ENCODE results near the gene YAF2.
A peak's percentile ranks its signal among the peaks of the same experiment; 100 is the strongest.
"Not testable (repeated sequence)": the region's sequence is repeated elsewhere in the genome, so short reads cannot be mapped to it uniquely, and the experiment has no call there.

The YAF2 gene

DNA sequence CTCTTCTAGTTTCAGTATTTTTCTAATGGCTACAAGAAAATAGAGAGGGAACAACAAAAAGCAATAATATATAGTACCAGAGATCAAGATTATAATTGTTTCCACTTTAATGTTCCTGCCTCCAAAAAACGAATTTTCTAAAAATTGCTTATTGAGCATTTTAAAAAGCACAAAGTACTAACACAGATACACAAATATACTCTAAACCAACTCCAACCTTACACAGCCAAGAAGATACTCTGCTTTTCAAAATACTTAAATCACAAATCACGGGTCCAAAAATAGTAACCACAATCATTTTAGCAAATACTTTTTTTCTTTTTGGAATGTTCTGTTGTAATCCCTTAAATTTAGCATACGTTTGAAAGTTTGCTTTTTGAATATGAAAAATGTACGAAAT, 2.0 kb downstream of the YAF2 start:
- Mint-ChIP-seq H3K36me3 (ENCODE audit: low read depth) (peaks cover 20% of the 10 kb centered on the region), H3K27ac (peak overlapping the region; percentile 39), H3K9me3 (no peaks in the 10 kb centered on the region), H3K4me3 (peak overlapping the region; percentile 66), H3K27me3 (ENCODE audit: low read depth) (no peaks in the 10 kb centered on the region), H3K4me1 (ENCODE audit: low read depth) (peaks cover 35% of the 10 kb centered on the region)
- no peak for DNase-seq (ENCODE audit: low spot score)

DNA sequence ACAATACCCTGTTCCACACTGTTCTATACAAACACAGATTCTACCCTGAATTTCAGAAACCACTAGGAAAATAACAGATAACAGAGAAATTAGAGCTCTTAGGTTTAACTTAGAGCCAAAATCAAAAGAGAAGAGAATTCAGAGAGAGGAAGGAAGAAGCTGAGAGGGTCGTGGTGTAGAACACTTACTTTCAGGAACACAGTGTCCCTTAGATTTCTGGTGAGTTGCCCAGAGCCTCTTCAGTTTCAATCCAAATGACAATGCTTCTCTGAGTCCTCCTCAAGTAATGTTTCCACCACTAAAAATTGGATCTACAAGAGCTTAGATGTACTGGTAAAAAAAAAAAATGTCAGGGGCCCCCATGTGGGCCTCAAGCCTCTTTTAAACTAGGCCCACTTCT, 2.6 kb downstream of the YAF2 start:
- Mint-ChIP-seq H3K9me3 (no peaks in the 10 kb centered on the region), H3K4me3 (peak overlapping the region; percentile 66), H3K27ac (no peak overlapping the region), H3K4me1 (ENCODE audit: low read depth) (peaks cover 34% of the 10 kb centered on the region), H3K36me3 (ENCODE audit: low read depth) (peaks cover 20% of the 10 kb centered on the region), H3K27me3 (ENCODE audit: low read depth) (no peaks in the 10 kb centered on the region)
- no peak for DNase-seq (ENCODE audit: low spot score)

- Mint-ChIP-seq H3K4me3 (no peak overlapping the region), H3K27ac (no peak overlapping the region), H3K36me3 (ENCODE audit: low read depth) (peaks cover 20% of the 10 kb centered on the region), H3K9me3 (no peaks in the 10 kb centered on the region), H3K4me1 (ENCODE audit: low read depth) (peaks cover 32% of the 10 kb centered on the region), H3K27me3 (ENCODE audit: low read depth) (no peaks in the 10 kb centered on the region)
- DNase-seq (ENCODE audit: low spot score): no peak
These were observed 3.1 kb downstream of the YAF2 start for GRCh38 chr12:42234970-42235369.

- not testable (repeated sequence) for H3K9me3 Mint-ChIP-seq; H3K27me3 Mint-ChIP-seq (ENCODE audit: low read depth); H3K4me1 Mint-ChIP-seq (ENCODE audit: low read depth); DNase-seq (ENCODE audit: low spot score); H3K27ac Mint-ChIP-seq; H3K4me3 Mint-ChIP-seq
- H3K36me3 Mint-ChIP-seq (ENCODE audit: low read depth): peaks cover 26% of the 10 kb centered on the region
These were observed 10.5 kb downstream of the YAF2 start for GRCh38 chr12:42227525-42227924.

DNA sequence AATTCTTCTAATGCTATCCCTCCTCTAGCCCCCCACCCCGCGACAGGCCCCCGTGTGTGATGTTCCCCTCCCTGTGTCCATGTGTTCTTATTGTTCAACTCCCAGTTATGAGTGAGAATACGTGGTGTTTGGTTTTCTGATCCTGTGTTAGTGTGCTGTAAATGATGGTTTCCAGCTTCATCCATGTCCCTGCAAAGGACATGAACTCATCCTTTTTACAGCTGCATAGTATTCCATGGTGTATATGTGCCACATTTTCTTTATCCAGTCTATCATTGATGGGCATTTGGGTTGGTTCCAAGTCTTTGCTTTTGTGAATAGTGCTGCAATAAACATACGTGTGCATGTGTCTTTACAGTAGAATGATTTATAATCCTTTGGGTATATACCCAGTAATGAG, 13.5 kb downstream of the YAF2 start:
- H3K36me3 Mint-ChIP-seq (ENCODE audit: low read depth): peaks cover 24% of the 10 kb centered on the region
- not testable (repeated sequence) for H3K27me3 Mint-ChIP-seq (ENCODE audit: low read depth); DNase-seq (ENCODE audit: low spot score); H3K27ac Mint-ChIP-seq; H3K4me3 Mint-ChIP-seq; H3K9me3 Mint-ChIP-seq
- peaks cover 13% of the 10 kb centered on the region for H3K4me1 Mint-ChIP-seq (ENCODE audit: low read depth)

- H3K4me1 Mint-ChIP-seq (ENCODE audit: low read depth): peaks cover 13% of the 10 kb centered on the region
These were observed 15.3 kb downstream of the YAF2 start for GRCh38 chr12:42222724-42223123.

DNA sequence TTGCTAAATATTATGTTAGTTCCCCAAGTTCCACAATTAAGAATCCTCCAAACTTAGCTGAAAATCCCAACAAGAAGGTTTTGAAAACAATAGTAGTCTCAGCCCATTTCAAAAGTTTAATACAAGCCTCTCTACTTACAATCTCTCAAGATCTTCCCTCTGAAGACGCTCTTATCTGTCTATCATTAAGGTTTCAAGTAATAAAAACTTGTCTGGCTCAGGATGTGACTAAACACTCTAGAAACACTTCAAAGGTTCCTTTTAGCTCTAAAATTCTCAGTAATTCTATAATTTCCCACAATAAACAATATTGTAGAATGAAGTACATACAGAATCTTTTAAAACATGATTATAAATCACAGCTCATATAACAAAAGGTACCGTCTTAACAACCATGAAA, 16.3 kb downstream of the YAF2 start:
- peaks cover 24% of the 10 kb centered on the region for H3K36me3 Mint-ChIP-seq (ENCODE audit: low read depth)
- no peak overlapping the region for H3K27ac Mint-ChIP-seq
- no peak overlapping the region for H3K4me3 Mint-ChIP-seq

More at GRCh38 chr12:42222724-42223123, 15.3 kb downstream of the YAF2 start:
- Mint-ChIP-seq H3K27ac (no peak overlapping the region), H3K9me3 (no peaks in the 10 kb centered on the region), H3K4me3 (no peak overlapping the region), H3K27me3 (ENCODE audit: low read depth) (no peaks in the 10 kb centered on the region), H3K36me3 (ENCODE audit: low read depth) (peaks cover 24% of the 10 kb centered on the region)
- DNase-seq (ENCODE audit: low spot score): no peak

GRCh38 chr12:42217656-42218055, 20.4 kb downstream of the YAF2 start:
- Mint-ChIP-seq H3K27me3 (ENCODE audit: low read depth) (no peaks in the 10 kb centered on the region), H3K4me1 (ENCODE audit: low read depth) (peaks cover 9% of the 10 kb centered on the region), H3K4me3 (no peak overlapping the region), H3K27ac (no peak overlapping the region), H3K9me3 (no peaks in the 10 kb centered on the region), H3K36me3 (ENCODE audit: low read depth) (peaks cover 2% of the 10 kb centered on the region)
- no peak for DNase-seq (ENCODE audit: low spot score)

More for the DNA sequence above, 16.3 kb downstream of the YAF2 start:
- Mint-ChIP-seq H3K27me3 (ENCODE audit: low read depth) (no peaks in the 10 kb centered on the region), H3K9me3 (no peaks in the 10 kb centered on the region), H3K4me1 (ENCODE audit: low read depth) (peaks cover 13% of the 10 kb centered on the region)
- no peak for DNase-seq (ENCODE audit: low spot score)

- Mint-ChIP-seq H3K27me3 (ENCODE audit: low read depth) (no peaks in the 10 kb centered on the region), H3K9me3 (no peaks in the 10 kb centered on the region), H3K36me3 (ENCODE audit: low read depth) (peaks cover 2% of the 10 kb centered on the region), H3K4me3 (no peak overlapping the region), H3K4me1 (ENCODE audit: low read depth) (peaks cover 3% of the 10 kb centered on the region), H3K27ac (no peak overlapping the region)
- DNase-seq (ENCODE audit: low spot score): no peak
These were observed 21.3 kb downstream of the YAF2 start for GRCh38 chr12:42216737-42217136.

DNA sequence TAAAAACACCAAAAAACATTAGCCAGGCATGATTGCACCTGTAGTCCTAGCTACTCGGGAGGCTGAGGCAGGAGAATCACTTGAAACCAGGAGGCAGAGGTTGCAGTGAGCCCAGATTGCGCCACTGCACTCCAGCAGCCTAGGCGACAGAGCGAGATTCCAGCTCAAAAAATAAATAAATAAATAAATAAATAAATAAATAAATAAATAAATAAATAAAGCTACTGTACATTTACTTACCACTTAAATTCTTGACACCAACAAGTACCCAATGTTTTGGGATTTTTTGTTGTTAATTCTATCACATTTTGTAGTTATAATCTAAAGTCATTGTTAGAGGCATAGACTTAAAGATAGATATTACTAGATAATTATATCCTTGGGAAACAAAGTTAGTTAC, 22.3 kb downstream of the YAF2 start:
- H3K27ac Mint-ChIP-seq; H3K36me3 Mint-ChIP-seq (ENCODE audit: low read depth); H3K27me3 Mint-ChIP-seq (ENCODE audit: low read depth); H3K4me1 Mint-ChIP-seq (ENCODE audit: low read depth); H3K4me3 Mint-ChIP-seq; H3K9me3 Mint-ChIP-seq; DNase-seq (ENCODE audit: low spot score): not testable (repeated sequence)

GRCh38 chr12:42213954-42214426, 24.1 kb downstream of the YAF2 start:
- Mint-ChIP-seq H3K4me3 (no peak overlapping the region), H3K27me3 (ENCODE audit: low read depth) (no peaks in the 10 kb centered on the region), H3K4me1 (ENCODE audit: low read depth) (no peaks in the 10 kb centered on the region), H3K9me3 (no peaks in the 10 kb centered on the region), H3K36me3 (ENCODE audit: low read depth) (peaks cover 5% of the 10 kb centered on the region), H3K27ac (no peak overlapping the region)
- no peak for DNase-seq (ENCODE audit: low spot score)

DNA sequence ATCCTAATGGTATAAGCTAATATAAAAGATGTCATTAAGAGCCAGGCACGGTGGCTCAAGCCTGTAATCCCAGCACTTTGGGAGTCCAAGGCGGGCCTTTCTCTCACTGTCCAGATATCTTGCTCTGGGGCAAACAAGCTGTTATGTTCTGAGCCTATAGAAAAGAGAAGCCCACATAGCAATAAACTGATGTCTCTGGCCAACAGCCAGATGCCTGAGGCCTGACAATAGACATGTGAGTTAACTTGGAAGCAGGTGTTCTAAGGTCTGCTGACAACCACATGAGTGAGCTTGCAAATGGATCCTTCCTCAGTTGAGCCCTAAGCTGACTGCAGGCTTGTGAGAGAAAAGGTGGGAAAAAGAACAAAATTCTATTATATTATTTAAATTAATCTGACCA, 25.0 kb downstream of the YAF2 start:
- Mint-ChIP-seq H3K9me3 (no peaks in the 10 kb centered on the region), H3K4me3 (no peak overlapping the region), H3K27me3 (ENCODE audit: low read depth) (no peaks in the 10 kb centered on the region), H3K36me3 (ENCODE audit: low read depth) (peaks cover 9% of the 10 kb centered on the region), H3K27ac (no peak overlapping the region), H3K4me1 (ENCODE audit: low read depth) (peaks cover 5% of the 10 kb centered on the region)
- DNase-seq (ENCODE audit: low spot score): no peak

- Mint-ChIP-seq H3K27ac (no peak overlapping the region), H3K4me3 (no peak overlapping the region), H3K9me3 (no peaks in the 10 kb centered on the region), H3K27me3 (ENCODE audit: low read depth) (no peaks in the 10 kb centered on the region), H3K36me3 (ENCODE audit: low read depth) (peaks cover 23% of the 10 kb centered on the region), H3K4me1 (ENCODE audit: low read depth) (peaks cover 5% of the 10 kb centered on the region)
- no peak for DNase-seq (ENCODE audit: low spot score)
These were observed 29.5 kb downstream of the YAF2 start for GRCh38 chr12:42208574-42208973.

DNA sequence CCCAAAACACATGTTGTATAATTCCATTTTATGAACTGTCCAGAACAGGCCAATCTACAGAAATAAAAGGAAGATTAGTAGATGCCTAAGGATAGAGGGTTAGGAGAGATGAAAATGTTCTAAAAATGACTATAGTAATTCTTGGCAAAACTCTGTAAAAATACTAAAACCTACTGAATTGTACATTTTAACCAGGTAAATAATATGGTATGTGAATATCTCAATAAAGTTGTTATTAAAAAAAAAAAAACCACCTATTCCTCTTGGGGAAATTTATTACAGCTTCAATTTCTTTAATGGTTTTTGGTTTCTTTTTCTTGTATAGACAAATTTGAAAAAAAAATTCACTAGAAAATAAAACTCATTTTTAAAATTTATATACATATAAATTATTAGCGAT, 33.2 kb downstream of the YAF2 start:
- Mint-ChIP-seq H3K4me3 (no peak overlapping the region), H3K27ac (no peak overlapping the region), H3K4me1 (ENCODE audit: low read depth) (peaks cover 5% of the 10 kb centered on the region), H3K27me3 (ENCODE audit: low read depth) (no peaks in the 10 kb centered on the region), H3K36me3 (ENCODE audit: low read depth) (peaks cover 28% of the 10 kb centered on the region), H3K9me3 (no peaks in the 10 kb centered on the region)
- no peak for DNase-seq (ENCODE audit: low spot score)

DNA sequence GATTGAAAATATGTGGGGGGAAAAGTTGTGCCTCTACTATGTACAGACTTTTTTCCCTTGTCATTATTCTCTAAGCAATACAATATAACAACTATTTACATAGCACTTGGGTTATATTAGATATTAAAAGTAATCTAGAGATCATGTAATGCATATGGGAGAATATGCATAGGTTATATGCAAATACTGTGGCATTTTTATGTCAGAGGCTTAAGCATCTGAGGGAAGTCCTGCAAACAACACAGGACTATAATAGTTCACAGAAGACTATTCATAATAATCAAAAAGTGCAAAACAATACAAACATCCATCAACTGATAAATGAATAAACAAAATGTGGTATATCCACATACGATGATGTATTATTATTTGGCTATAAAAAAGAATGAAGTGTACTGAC, 33.7 kb downstream of the YAF2 start:
- H3K27me3 Mint-ChIP-seq (ENCODE audit: low read depth): no peaks in the 10 kb centered on the region
- peaks cover 28% of the 10 kb centered on the region for H3K36me3 Mint-ChIP-seq (ENCODE audit: low read depth)
- no peak overlapping the region for H3K4me3 Mint-ChIP-seq
- H3K9me3 Mint-ChIP-seq: no peaks in the 10 kb centered on the region
- peaks cover 5% of the 10 kb centered on the region for H3K4me1 Mint-ChIP-seq (ENCODE audit: low read depth)
- no peak for DNase-seq (ENCODE audit: low spot score)
- no peak overlapping the region for H3K27ac Mint-ChIP-seq

Measured in T-helper 2 cell treated with Interferon-gamma antibody and Interleukin-4, amounts not matched to agents 5 μg/mL and 100 μg/mL, for 36 hours (primary cell).